GM19043 (cell line): Measurements from ENCODE around the gene PEDS1.
"Not testable (repeated sequence)": the region's sequence is repeated elsewhere in the genome, so short reads cannot be mapped to it uniquely, and the experiment has no call there.

ENCODE experiments used
- ATAC-seq: cut with Tn5 transposase; IDR thresholded peaks from one replicate; pipeline ENCODE4 v1.9.1; 2021; ENCODE audit warnings: low read depth; ENCODE audit not compliant: unreplicated experiment

Gene PEDS1

DNA sequence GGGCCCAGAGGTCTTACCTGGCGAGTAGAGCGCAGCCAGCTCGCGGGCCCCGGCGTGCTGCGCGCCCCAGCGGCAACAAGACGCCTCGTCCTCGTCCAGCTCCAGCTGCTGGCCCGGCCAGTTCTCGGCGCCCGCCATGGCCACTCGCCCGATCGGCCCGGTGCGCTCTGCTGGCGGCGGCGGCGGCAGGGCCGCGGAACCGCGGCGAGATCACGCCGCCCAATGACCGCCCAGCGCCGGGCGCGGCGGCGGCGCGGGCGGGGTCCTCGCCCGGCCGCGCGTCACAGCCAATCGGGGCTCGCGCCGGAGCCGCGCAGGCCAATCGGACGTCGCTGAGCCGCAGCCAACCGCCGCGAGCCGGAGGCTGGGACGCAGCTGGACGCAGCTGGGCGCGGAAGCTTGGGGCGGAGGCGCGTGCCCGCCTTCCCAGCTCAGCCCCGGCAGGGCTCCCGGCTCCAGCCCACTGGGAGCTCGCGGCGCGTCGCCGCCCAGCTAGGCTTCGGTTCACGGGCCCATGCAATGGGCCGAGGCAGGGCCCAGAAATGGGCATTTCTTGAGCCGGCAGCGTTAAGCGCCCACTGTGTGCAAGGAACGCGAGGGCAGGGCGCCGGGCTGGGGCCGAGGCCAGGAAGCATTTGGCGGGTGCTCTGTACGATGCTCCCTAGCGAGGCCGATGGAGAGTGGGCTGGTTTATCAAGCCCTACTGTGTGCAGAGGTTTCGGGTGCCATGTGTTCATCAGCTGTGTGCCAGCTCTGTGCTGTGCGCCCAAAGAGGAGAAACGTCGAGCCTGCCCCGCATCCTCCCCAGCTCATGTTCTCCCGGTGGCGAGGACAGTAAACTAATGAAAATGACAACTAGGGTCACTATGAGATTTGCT is at the start of gene PEDS1:
PEDS1 (minus strand) TSS at position 224 of the 878 bp plus-strand sequence; CDS start at position 138, 86 bp downstream.
- peak; percentile 96 for ATAC-seq

DNA sequence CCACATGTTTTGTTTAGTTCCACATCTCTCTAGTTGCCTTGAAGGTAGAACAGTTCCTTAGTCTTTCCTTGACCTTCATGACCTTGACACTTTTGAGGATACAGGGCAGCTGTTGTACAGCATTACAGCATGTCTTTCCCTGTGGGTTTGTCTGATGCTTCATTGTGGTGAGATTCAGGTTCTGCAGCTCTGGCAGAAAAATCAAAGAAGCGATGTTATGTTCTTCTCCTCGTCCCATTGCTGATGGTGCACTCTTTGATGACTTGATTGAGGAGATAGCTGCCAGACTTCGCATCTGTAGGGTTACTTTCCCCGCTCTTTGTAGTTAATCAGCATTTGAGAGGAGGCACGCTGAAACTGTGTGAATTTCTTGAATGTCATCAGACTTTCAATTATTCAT is 49.2 kb upstream of the PEDS1 start:
- ATAC-seq = no peak

DNA sequence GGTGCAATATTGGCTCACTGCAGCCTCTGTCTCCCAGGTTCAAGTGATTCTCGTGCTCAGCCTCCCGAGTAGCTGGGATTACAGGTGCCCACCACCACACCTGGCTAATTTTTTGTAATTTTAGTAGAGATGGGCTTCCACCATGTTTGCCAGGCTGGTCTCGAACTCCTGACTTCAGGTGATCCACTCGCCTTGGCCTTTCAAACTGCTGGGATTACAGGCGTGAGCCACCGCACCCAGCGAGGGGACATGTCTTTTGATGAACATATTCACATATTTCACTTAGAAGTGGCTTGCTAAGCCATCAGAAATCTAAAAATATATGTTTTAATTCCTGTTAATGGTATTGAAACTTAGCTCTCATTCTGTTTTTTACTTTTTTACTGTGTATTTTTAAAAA is 48.2 kb upstream of the PEDS1 start:
- not testable (repeated sequence) for ATAC-seq

DNA sequence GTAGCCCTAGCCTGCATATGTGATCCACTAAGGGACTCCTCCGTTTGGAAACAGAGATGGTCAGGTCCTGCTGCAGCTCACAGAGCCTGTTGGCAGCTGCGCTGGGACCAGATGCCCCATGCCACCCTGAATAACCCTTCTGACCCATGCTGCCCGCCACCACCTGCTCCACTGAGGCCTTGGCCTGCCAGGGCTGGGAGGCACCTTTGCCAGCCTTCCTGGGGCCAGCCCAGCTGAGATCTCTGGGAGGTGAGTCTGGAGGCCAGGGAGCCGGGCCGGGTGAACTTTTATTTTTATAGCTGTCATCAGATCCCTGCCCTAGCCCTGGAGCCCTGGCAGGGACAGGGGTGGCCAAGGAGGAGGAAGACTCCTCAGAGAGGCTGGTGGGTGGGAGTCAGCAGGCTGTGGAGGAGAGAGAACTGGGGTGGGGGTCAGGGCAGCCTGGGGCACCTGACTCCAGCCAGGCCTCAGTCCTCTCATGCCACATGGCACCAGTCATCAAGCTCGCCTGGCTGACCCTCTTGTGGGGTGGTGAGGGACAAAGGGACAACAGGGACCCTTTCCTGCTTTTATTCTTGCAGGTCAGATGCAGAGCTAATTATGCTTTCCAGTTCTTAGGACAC is 47.1 kb upstream of the PEDS1 start:
- ATAC-seq = no peak

DNA sequence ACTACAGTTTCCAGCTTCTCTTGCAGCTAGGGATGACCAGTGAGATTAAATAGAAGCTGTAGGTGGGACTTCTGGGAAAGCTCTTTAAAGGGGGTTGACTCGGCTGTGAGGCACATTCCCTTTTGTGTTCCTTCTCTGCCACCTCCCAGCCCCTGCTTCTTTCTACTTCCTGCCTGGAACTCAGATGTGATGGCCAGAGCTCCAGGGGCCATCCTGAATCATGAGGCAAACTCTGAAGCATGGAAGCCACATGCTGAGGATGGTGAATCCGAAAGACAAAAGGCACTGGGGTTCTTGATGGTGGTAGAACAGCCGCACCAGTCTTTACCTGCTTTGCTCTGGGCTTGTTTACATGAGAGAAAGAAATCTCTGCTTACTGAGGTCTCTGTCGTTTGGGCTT is 46.2 kb upstream of the PEDS1 start:
- no peak for ATAC-seq

DNA sequence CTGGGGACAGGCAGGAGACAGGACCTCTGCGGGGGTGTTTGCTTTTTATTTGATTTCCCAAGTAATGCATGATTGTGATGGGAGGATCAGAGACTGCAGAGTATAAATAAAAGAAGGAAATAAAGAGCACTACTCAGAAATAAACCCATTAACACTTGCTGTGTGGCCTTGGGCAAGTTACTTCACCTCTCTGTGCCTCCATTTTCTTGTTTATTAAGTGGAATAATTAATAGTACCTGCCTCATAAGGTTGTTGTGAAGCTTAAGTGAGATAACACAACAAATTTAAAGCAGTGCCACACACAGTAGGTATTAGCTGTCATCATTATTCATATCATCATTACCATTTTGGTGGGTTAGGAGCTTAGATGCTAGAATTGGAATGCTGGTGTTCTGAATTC is 45.2 kb upstream of the PEDS1 start:
- no peak for ATAC-seq

DNA sequence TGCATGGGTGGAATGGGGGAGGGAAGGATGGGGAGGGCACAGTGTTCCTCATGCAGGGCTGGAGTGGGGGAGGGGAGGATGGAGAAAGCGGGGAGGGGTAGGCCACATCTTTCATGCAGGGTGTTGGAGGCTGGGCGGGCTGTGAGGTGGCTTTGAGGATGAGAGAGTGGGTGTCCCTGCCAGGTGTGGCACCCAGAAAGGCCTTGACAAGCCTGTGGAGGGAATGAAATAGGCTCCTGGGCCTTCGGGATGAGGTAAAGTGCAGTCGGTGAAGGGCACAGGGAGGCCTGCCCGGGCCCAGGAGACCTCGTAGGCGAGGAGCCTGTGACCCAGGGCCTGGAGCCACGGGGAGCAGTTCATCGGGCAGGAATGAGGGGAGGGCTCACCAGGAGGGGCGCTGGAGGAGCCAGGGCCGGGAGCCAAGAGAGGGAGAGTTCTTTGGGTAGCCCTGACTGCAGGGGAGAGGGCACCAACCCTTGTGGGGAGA is 44.7 kb upstream of the PEDS1 start:
- ATAC-seq = no peak

DNA sequence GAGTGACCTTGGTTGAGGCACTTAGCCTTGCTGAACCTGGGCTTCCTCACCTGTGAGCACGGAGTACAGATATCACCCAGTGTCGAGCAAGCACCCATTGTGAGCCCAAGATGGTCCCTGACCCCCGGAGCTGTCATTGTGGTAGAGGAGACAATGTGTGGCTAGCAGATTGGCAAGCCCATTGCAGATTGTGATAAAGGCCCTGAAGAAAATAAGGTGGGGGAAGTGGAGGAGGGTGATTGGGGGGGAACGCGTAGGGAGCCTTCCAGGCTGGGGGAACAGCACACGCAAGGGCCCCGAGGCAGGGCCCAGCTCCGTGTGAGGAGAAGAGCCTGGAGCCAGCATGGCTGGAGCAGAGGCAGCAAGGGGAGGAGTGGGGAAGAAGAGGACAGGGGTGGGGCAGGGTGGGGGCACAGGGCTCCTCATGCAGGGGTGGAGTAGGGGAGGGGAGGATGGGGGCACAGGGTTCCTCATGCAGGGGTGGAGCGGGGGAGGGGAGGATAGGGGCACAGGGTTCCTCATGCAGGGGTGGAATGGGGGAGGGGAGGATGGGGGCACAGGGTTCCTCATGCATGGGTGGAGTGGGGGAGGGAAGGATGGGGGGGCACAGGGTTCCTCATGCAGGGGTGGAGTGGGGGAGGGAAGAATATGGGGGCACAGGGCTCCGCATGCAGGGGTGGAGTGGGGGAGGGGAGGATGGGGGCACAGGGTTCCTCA is 44.1 kb upstream of the PEDS1 start:
- ATAC-seq = no peak

DNA sequence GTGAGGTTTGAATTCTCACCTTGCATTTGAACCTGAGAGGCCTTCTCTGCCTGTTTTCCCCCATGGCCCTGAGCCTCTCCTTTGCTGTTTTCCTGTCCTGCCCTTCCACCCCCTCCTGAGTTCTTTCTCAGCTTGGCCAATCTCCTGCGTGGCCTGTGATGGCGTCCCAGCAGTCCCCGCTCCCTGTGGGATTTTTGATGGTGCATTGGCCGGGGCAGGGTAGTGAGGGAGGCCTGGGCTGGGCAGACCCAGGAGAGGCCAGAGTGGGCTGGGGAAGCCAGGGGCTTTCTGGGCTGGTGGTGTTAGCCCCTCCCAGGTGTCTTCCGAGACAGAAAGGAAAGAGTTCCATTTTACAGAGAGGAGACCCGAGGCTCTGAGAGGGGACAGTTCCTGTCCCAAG is 43.4 kb upstream of the PEDS1 start:
- ATAC-seq = no peak

DNA sequence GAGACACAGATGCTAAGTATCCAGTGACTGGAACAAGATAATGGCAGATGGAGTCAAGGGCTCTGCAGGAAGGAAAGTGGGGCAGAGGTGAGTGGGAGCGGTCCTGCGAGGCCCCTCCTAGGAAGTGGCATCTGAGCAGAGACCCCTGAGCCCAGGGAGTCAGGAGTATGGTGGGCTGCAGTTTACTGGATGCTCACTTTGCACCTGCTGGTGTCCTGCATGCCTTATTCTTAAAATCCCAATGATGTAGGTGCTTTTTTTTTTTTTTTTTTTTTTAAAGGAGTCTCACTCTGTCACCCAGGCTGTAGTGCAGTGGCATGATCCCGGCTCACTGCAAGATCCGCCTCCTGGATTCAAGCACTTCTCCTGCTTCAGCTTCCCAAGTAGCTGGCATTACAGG is 42.7 kb upstream of the PEDS1 start:
- no peak for ATAC-seq

DNA sequence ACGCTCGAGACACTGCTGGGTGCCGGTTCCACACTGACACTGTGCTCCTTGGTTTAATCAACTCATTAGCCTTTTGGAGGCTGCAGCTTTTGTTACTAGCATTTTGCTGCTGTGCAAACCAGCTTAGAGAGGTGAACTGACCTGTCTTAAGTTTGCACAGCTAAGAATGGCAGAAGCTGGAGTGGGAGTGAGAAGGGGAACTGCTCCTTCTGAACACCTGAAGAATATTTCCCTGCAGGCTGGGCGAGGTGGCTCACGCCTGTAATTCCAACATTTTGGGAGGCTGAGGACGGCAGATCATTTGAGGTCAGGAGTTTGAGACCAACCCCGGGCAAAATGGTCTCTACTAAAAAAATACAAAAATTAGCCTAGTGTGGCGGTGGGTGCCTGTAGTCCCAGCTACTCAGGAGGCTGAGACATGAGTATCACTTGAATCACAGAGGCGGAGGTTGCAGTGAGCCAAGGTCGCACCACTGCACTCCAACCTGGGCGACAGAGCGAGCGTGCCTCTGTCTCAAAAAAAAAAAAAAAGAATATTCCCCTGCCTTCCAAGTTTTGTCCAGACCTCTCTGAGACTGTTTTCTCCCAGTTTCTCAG is 42.1 kb upstream of the PEDS1 start:
- ATAC-seq = no peak

DNA sequence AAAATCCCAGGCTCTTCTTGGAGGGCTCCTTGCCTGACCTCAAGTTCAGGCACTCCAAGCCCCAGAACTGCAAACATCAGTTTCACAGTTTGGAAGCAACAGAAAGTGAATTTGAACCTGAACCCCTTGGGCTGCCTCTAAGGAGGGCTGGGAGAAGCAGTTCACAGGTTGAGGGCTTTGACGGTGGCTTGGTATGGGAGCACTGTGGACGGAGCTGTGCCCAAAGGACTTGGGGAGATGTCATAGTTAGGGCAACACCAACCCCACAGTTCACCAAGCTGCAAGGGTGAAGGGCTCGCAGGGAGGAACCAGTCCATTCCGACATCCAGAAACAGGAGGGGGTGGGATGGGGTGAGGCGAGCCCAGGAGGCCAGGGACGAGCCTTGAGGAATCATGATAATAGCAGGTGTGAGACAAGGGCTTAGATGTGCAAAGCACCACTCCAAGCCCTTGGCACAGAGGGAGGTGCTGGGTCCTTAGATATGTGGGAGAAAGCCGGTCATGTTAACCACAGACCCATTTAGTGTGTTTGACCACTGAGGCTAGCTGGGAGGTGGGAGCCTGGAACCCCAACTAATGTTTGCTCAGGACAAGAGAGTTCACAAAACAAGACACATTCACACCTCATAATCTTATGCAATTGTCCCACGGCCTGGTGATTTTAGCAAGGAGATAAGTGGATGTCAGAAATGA is 41.5 kb upstream of the PEDS1 start:
- no peak for ATAC-seq

DNA sequence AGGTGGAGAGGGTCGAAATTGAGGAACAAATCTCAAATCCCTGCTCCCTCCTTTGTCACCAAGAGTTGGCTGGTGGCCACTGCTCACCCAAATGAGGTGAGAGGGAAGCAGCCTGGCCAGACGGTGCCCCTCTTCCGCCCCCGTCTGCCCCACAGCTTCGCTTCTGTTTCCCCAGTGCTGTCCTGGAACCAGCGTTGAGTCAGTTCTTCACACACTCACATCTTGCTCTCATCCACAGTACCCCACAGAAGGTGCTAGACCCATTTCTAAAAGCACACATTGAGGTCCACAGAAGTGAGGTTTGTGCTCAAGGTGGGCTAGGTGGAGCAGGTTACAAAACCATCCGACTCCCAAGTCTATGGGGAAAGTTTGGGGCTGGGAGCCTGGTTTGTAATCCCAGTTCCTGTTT is 40.9 kb upstream of the PEDS1 start:
- ATAC-seq = no peak

DNA sequence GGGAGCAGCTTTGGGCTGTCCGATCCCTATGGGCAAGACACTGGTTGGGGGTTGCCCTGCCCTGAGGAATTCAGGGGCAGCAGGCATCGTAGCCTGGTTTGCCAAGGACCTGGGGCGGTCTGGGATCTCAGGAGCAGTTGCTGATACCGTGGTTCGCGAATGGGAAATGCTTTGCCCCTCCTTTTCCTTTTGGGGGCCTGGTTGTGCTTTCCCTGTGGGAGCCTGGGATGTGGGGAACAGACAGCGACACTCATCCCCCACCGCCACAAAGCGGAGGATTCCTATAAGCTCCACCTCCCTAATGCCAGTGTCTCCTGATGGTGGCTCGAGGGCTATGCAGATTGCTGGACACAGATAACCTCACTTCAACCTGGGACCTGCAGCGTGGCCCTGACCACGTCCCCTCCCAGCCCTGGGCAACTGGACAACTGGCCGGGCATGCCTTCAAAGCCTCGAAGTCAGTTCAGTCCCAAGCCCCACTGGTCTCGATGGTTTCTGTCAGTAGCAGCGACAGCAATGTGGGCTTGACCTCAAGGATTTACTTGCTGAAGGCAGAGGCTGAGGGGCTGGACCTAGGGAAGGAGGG is 40.4 kb upstream of the PEDS1 start:
- ATAC-seq = no peak

DNA sequence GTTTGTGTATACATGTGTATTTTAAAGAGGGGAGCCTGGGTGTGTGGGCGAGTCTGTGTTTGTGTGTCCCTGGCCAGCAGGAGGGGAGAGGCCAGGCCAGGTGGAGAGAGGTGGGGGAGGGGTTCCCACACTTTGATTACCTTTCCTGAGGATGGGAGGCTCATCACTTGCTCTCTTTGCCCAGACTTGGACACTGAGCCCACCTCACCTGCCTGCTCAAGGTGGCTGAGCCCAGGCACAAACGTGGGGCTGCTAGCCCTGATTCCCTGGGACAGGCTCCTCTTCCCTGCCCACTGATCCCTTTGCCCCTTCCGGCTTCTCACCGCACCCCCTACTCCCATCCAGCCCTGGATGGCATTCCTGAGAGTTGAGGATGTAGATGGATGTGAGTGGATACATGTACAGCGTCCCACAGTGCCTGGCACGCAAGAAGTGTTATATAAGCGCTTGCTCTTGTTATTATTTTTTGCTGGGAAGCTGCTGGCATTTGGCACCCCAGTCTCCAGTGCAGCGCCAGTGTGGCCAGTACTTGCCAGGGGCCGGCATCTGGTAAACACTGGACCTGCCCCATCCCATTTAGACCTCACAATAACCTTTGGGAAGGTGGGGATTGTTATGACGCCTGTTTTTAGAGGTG is 39.8 kb upstream of the PEDS1 start:
- no peak for ATAC-seq

DNA sequence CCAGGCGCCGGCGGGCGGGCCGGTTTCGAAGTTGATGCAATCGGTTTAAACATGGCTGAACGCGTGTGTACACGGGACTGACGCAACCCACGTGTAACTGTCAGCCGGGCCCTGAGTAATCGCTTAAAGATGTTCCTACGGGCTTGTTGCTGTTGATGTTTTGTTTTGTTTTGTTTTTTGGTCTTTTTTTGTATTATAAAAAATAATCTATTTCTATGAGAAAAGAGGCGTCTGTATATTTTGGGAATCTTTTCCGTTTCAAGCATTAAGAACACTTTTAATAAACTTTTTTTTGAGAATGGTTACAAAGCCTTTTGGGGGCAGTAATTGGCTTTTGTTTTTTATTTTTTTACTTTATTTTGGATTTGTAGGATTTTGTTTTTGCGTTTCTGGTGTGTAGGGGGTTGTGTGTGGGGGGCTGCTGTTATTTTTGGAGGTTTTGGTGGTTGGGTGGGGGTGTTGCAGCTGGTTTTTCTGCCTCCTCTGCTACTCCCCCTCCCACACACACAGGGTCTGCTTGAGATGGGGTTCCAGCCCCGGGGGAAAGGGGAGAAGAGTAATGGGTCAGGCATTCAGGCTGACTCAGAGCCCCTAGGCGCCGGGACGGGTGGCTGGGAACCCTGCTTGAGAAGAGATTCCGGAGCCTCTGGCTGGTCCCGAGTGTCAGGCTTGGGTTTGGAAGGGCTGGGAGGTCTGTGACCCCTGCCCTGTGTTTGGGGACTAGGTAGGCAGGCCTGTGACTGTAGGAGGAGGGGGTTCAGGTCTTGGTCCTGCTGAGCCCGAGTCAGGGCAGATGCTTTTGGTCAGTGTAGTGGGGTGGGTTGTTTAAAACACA is 39.1 kb upstream of the PEDS1 start:
- ATAC-seq = no peak

DNA sequence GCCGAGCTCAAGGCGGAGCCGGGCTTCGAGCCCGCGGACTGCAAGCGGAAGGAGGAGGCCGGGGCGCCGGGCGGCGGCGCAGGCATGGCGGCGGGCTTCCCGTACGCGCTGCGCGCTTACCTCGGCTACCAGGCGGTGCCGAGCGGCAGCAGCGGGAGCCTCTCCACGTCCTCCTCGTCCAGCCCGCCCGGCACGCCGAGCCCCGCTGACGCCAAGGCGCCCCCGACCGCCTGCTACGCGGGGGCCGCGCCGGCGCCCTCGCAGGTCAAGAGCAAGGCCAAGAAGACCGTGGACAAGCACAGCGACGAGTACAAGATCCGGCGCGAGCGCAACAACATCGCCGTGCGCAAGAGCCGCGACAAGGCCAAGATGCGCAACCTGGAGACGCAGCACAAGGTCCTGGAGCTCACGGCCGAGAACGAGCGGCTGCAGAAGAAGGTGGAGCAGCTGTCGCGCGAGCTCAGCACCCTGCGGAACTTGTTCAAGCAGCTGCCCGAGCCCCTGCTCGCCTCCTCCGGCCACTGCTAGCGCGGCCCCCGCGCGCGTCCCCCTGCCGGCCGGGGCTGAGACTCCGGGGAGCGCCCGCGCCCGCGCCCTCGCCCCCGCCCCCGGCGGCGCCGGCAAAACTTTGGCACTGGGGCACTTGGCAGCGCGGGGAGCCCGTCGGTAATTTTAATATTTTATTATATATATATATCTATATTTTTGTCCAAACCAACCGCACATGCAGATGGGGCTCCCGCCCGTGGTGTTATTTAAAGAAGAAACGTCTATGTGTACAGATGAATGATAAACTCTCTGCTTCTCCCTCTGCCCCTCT is 38.2 kb upstream of the PEDS1 start:
- ATAC-seq = no peak

DNA sequence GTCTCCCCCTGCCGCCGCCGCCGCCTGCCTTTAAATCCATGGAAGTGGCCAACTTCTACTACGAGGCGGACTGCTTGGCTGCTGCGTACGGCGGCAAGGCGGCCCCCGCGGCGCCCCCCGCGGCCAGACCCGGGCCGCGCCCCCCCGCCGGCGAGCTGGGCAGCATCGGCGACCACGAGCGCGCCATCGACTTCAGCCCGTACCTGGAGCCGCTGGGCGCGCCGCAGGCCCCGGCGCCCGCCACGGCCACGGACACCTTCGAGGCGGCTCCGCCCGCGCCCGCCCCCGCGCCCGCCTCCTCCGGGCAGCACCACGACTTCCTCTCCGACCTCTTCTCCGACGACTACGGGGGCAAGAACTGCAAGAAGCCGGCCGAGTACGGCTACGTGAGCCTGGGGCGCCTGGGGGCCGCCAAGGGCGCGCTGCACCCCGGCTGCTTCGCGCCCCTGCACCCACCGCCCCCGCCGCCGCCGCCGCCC is 37.6 kb upstream of the PEDS1 start:
- no peak for ATAC-seq
